WTC11 (cell line): ENCODE results near the gene MUC6. TPM values are rescaled to one million over a fixed set of nuclear protein-coding genes. Genes with fewer than 3 reads are reported as not detected.

Source experiments
- ATAC-seq: fragments of 200-7000 bp; cut with Tn5 transposase; 2 replicates; pipeline ENCODE4 v1.10.0; 2021; ENCODE audit warnings: mild to moderate bottlenecking, moderate library complexity
- CTCF ChIA-PET: fragments of 300-600 bp; sonication (Branson Sonifier 250); formaldehyde crosslinking; loops from one replicate; lab custom pipeline; 2021; ENCODE audit warnings: antibody characterized with exemption; lab: Charles Lee
- POLR2A ChIA-PET: fragments of 350-600 bp; sonication (Branson Sonifier 250); formaldehyde crosslinking; loops from one replicate; lab custom pipeline; 2021; ENCODE audit warnings: antibody characterized with exemption; lab: Charles Lee
- DNase-seq: peaks from one replicate; pipeline ENCODE4 v3.0.0; 2021; ENCODE audit warnings: low spot score
- H3K27ac Mint-ChIP-seq: 2 replicates; pipeline ENCODE4 v1.8.0; 2021; ENCODE audit warnings: mixed read lengths
- H3K27me3 Mint-ChIP-seq: 2 replicates; pipeline ENCODE4 v1.8.0; 2021; ENCODE audit warnings: low read depth, mild to moderate bottlenecking, moderate library complexity, mixed read lengths
- H3K36me3 Mint-ChIP-seq: 2 replicates; pipeline ENCODE4 v1.8.0; 2021; ENCODE audit warnings: mixed read lengths
- H3K4me1 Mint-ChIP-seq: 2 replicates; pipeline ENCODE4 v1.8.0; 2022; ENCODE audit warnings: mixed read lengths
- H3K4me3 Mint-ChIP-seq: 2 replicates; pipeline ENCODE4 v1.8.0; 2021; ENCODE audit warnings: mild to moderate bottlenecking, moderate library complexity, mixed read lengths
- H3K9me3 Mint-ChIP-seq: 2 replicates; pipeline ENCODE4 v1.8.0; 2021; ENCODE audit warnings: mixed read lengths
- ETV6 ChIP-seq: sonication (generic); formaldehyde crosslinking; IDR thresholded peaks from 2 replicates; pipeline ENCODE4 v1.8.1; 2022; ENCODE audit warnings: mild to moderate bottlenecking, missing genetic modification reagents
- FOXJ3 ChIP-seq: sonication (generic); formaldehyde crosslinking; IDR thresholded peaks from 2 replicates; pipeline ENCODE4 v1.9.0; 2021; ENCODE audit warnings: missing genetic modification reagents, mild to moderate bottlenecking, borderline replicate concordance
- FOXK1 ChIP-seq: sonication (generic); formaldehyde crosslinking; IDR thresholded peaks from 2 replicates; pipeline ENCODE4 v1.8.0; 2022; ENCODE audit warnings: mild to moderate bottlenecking, moderate library complexity, missing genetic modification reagents
- IRF2 ChIP-seq: sonication (generic); formaldehyde crosslinking; IDR thresholded peaks from 2 replicates; pipeline ENCODE4 v1.8.0; 2022; ENCODE audit warnings: low read depth, missing genetic modification reagents, borderline replicate concordance
- JAZF1 ChIP-seq: fragments of 250-450 bp; sonication (Bioruptor Pico); IDR thresholded peaks from 2 replicates; pipeline ENCODE4 v1.9.0; 2021; ENCODE audit warnings: moderate library complexity, mild to moderate bottlenecking, inconsistent platforms
- JUN ChIP-seq: sonication (generic); formaldehyde crosslinking; IDR thresholded peaks from 2 replicates; pipeline ENCODE4 v1.8.0; 2023; ENCODE audit warnings: mild to moderate bottlenecking, missing genetic modification reagents
- PRRX2 ChIP-seq: fragments of 250-450 bp; sonication (Bioruptor Pico); IDR thresholded peaks from 2 replicates; pipeline ENCODE4 v1.8.0; 2021; ENCODE audit warnings: mild to moderate bottlenecking
- RORB ChIP-seq: fragments of 250-450 bp; sonication (Bioruptor Pico); IDR thresholded peaks from 2 replicates; pipeline ENCODE4 v1.9.0; 2021; ENCODE audit warnings: mild to moderate bottlenecking
- SMAD3 ChIP-seq: sonication (generic); formaldehyde crosslinking; IDR thresholded peaks from 2 replicates; pipeline ENCODE4 v1.8.0; 2022; ENCODE audit warnings: missing genetic modification reagents, mild to moderate bottlenecking, borderline replicate concordance
- SOX15 ChIP-seq: fragments of 250-450 bp; sonication (Bioruptor Pico); IDR thresholded peaks from 2 replicates; pipeline ENCODE4 v1.9.0; 2021; ENCODE audit warnings: mild to moderate bottlenecking
- SP1 ChIP-seq: sonication (generic); formaldehyde crosslinking; conservative IDR thresholded peaks from 2 replicates; pipeline ENCODE4 v1.8.1; 2022; ENCODE audit warnings: missing genetic modification reagents
- TCF7 ChIP-seq: sonication (generic); formaldehyde crosslinking; IDR thresholded peaks from 2 replicates; pipeline ENCODE4 v1.8.0; 2022; ENCODE audit warnings: mild to moderate bottlenecking, low read depth, missing genetic modification reagents, moderate library complexity
- ZBTB21 ChIP-seq: sonication (generic); formaldehyde crosslinking; IDR thresholded peaks from 2 replicates; pipeline ENCODE4 v1.8.1; 2023; ENCODE audit warnings: mild to moderate bottlenecking, missing genetic modification reagents, borderline replicate concordance
- ZNF121 ChIP-seq: sonication (generic); formaldehyde crosslinking; IDR thresholded peaks from 2 replicates; pipeline ENCODE4 v1.8.0; 2023; ENCODE audit warnings: missing genetic modification reagents
- ZNF263 ChIP-seq: sonication (generic); formaldehyde crosslinking; IDR thresholded peaks from 2 replicates; pipeline ENCODE4 v1.8.1; 2022; ENCODE audit warnings: low read depth, mild to moderate bottlenecking, moderate library complexity, missing genetic modification reagents
- ZNF671 ChIP-seq: fragments of 250-450 bp; sonication (Bioruptor Pico); IDR thresholded peaks from 2 replicates; pipeline ENCODE4 v1.8.0; 2021; ENCODE audit warnings: mild to moderate bottlenecking
- total RNA-seq: library from RNA; stranded (reverse); gene quantifications from 3 replicates; pipeline ENCODE4 v1.2.3, GENCODE V29; 2021
- TF ChIP-seq, protein P1 (sequence below): sonication (generic); formaldehyde crosslinking; IDR thresholded peaks from 2 replicates; pipeline ENCODE4 v1.8.0; 2022; ENCODE audit warnings: missing genetic modification reagents
- TF ChIP-seq, protein P2 (sequence below): fragments of 250-450 bp; sonication (Bioruptor Pico); IDR thresholded peaks from 2 replicates; pipeline ENCODE4 v2.1.2; 2022; ENCODE audit warnings: mild to moderate bottlenecking, moderate library complexity
- TF ChIP-seq, protein P3 (sequence below): sonication (generic); formaldehyde crosslinking; IDR thresholded peaks from 2 replicates; pipeline ENCODE4 v1.8.1; 2023; ENCODE audit warnings: mild to moderate bottlenecking, missing genetic modification reagents, borderline replicate concordance
- TF ChIP-seq, protein P4 (sequence below): sonication (generic); formaldehyde crosslinking; IDR thresholded peaks from 2 replicates; pipeline ENCODE4 v1.8.1; 2023; ENCODE audit warnings: mild to moderate bottlenecking, missing genetic modification reagents, moderate library complexity
- TF ChIP-seq, protein P5 (sequence below): sonication (generic); formaldehyde crosslinking; IDR thresholded peaks from 2 replicates; pipeline ENCODE4 v1.8.1; 2023; ENCODE audit warnings: mild to moderate bottlenecking, moderate library complexity, missing genetic modification reagents
- TF ChIP-seq, protein P6 (sequence below): fragments of 250-450 bp; sonication (Bioruptor Pico); IDR thresholded peaks from 2 replicates; pipeline ENCODE4 v1.9.0; 2021; ENCODE audit warnings: mild to moderate bottlenecking

MUC6 gene
- total RNA-seq, 1 experiment from 2014 or later: 0.13 TPM

DNA sequence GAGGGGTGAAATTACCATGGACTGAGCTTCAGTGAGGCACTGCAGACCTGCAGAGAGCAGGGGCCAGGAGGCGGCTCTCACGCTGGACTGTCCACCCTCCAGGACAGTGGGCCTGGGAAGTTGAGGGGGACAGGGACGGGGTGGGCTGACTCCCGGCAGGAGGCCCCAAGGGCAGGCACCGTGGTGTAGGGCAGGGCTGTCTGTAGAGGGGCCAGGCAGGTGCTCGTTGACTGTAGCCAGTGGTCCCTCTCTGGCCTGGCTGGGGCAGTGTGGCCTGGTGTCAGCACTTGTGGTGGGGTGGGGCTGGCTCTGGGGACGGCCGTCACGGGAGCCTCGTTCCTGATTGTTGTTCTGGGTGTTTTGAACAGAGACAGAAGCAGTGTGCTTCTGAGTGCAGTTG lies 46.4 kb downstream of the MUC6 start:
- DNase-seq: no peak
- Mint-ChIP-seq H3K4me3 (no peak overlapping the region), H3K4me1 (no peaks in the 10 kb centered on the region), H3K9me3 (peaks cover 2% of the 10 kb centered on the region), H3K27me3 (no peaks in the 10 kb centered on the region), H3K36me3 (peaks cover 39% of the 10 kb centered on the region), H3K27ac (no peak overlapping the region)
- ChIA-PET POLR2A (interaction anchor here (0.7 kb wide), 1 partner anchor 12 kb away, joined by 3 read pairs; no protein-coding TSS in a partner anchor), CTCF (interaction anchor here (0.6 kb wide), 1 partner anchor 100 kb away, joined by 3 read pairs; no protein-coding TSS in a partner anchor)
- ATAC-seq: no peak
- TF ChIP-seq IRF2 (CRISPR knock-in tag): no peak
- TF ChIP-seq, protein P1, sequence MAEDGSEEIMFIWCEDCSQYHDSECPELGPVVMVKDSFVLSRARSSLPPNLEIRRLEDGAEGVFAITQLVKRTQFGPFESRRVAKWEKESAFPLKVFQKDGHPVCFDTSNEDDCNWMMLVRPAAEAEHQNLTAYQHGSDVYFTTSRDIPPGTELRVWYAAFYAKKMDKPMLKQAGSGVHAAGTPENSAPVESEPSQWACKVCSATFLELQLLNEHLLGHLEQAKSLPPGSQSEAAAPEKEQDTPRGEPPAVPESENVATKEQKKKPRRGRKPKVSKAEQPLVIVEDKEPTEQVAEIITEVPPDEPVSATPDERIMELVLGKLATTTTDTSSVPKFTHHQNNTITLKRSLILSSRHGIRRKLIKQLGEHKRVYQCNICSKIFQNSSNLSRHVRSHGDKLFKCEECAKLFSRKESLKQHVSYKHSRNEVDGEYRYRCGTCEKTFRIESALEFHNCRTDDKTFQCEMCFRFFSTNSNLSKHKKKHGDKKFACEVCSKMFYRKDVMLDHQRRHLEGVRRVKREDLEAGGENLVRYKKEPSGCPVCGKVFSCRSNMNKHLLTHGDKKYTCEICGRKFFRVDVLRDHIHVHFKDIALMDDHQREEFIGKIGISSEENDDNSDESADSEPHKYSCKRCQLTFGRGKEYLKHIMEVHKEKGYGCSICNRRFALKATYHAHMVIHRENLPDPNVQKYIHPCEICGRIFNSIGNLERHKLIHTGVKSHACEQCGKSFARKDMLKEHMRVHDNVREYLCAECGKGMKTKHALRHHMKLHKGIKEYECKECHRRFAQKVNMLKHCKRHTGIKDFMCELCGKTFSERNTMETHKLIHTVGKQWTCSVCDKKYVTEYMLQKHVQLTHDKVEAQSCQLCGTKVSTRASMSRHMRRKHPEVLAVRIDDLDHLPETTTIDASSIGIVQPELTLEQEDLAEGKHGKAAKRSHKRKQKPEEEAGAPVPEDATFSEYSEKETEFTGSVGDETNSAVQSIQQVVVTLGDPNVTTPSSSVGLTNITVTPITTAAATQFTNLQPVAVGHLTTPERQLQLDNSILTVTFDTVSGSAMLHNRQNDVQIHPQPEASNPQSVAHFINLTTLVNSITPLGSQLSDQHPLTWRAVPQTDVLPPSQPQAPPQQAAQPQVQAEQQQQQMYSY: no peak
- TF ChIP-seq PRRX2 (CRISPR knock-in tag): no peak
- no peak for TF ChIP-seq JUN
- TF ChIP-seq ZBTB21 (CRISPR knock-in tag): no peak
- no peak for TF ChIP-seq ZNF263 (CRISPR knock-in tag)
- no peak for TF ChIP-seq TCF7 (CRISPR knock-in tag)
- TF ChIP-seq FOXK1: no peak
- no peak for TF ChIP-seq ETV6 (CRISPR knock-in tag)
- TF ChIP-seq, protein P2, sequence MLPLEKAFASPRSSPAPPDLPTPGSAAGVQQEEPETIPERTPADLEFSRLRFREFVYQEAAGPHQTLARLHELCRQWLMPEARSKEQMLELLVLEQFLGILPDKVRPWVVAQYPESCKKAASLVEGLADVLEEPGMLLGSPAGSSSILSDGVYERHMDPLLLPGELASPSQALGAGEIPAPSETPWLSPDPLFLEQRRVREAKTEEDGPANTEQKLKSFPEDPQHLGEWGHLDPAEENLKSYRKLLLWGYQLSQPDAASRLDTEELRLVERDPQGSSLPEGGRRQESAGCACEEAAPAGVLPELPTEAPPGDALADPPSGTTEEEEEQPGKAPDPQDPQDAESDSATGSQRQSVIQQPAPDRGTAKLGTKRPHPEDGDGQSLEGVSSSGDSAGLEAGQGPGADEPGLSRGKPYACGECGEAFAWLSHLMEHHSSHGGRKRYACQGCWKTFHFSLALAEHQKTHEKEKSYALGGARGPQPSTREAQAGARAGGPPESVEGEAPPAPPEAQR (CRISPR knock-in tag): no peak
- TF ChIP-seq SMAD3 (CRISPR knock-in tag): no peak
- no peak for TF ChIP-seq JAZF1
- TF ChIP-seq SP1 (CRISPR knock-in tag): no peak
- TF ChIP-seq, protein P3, sequence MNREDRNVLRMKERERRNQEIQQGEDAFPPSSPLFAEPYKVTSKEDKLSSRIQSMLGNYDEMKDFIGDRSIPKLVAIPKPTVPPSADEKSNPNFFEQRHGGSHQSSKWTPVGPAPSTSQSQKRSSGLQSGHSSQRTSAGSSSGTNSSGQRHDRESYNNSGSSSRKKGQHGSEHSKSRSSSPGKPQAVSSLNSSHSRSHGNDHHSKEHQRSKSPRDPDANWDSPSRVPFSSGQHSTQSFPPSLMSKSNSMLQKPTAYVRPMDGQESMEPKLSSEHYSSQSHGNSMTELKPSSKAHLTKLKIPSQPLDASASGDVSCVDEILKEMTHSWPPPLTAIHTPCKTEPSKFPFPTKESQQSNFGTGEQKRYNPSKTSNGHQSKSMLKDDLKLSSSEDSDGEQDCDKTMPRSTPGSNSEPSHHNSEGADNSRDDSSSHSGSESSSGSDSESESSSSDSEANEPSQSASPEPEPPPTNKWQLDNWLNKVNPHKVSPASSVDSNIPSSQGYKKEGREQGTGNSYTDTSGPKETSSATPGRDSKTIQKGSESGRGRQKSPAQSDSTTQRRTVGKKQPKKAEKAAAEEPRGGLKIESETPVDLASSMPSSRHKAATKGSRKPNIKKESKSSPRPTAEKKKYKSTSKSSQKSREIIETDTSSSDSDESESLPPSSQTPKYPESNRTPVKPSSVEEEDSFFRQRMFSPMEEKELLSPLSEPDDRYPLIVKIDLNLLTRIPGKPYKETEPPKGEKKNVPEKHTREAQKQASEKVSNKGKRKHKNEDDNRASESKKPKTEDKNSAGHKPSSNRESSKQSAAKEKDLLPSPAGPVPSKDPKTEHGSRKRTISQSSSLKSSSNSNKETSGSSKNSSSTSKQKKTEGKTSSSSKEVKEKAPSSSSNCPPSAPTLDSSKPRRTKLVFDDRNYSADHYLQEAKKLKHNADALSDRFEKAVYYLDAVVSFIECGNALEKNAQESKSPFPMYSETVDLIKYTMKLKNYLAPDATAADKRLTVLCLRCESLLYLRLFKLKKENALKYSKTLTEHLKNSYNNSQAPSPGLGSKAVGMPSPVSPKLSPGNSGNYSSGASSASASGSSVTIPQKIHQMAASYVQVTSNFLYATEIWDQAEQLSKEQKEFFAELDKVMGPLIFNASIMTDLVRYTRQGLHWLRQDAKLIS (CRISPR knock-in tag): no peak
- TF ChIP-seq, protein P4, sequence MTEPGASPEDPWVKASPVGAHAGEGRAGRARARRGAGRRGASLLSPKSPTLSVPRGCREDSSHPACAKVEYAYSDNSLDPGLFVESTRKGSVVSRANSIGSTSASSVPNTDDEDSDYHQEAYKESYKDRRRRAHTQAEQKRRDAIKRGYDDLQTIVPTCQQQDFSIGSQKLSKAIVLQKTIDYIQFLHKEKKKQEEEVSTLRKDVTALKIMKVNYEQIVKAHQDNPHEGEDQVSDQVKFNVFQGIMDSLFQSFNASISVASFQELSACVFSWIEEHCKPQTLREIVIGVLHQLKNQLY (CRISPR knock-in tag): no peak
- TF ChIP-seq ZNF671: no peak
- TF ChIP-seq RORB (CRISPR knock-in tag): no peak

DNA sequence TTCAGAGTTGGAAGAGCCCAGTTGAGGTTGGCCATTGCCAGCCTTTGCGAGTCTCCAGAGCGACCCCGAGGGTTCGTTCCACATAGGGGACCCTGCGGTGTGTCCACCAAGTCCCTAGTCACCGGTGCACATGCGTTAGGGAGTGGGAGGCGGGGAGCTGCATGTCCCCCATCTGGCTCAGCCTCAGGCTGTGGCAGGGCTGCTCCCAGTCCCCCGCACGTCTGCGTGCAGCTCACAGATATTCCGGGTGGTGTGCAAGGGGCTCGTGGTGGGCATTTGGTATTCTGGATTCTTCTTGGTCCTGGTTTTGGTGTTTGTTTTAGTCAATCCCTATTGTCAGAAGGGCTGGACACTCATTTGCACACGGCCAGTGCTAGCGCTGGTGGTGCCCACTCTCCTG lies 48.8 kb downstream of the MUC6 start:
- ATAC-seq: no peak
- CTCF ChIA-PET: interaction anchor here (1.3 kb wide), 1 partner anchor 139 kb away, joined by 4 read pairs; no protein-coding TSS in a partner anchor

More for the DNA sequence above, 48.8 kb downstream of the MUC6 start:
- Mint-ChIP-seq H3K27ac (no peak overlapping the region), H3K27me3 (no peaks in the 10 kb centered on the region), H3K4me1 (no peaks in the 10 kb centered on the region), H3K9me3 (no peaks in the 10 kb centered on the region), H3K4me3 (no peak overlapping the region)
- TF ChIP-seq RORB (CRISPR knock-in tag) (no peak), ZNF121 (no peak), FOXJ3 (CRISPR knock-in tag) (no peak), SOX15 (CRISPR knock-in tag) (no peak)
- TF ChIP-seq, protein P5, sequence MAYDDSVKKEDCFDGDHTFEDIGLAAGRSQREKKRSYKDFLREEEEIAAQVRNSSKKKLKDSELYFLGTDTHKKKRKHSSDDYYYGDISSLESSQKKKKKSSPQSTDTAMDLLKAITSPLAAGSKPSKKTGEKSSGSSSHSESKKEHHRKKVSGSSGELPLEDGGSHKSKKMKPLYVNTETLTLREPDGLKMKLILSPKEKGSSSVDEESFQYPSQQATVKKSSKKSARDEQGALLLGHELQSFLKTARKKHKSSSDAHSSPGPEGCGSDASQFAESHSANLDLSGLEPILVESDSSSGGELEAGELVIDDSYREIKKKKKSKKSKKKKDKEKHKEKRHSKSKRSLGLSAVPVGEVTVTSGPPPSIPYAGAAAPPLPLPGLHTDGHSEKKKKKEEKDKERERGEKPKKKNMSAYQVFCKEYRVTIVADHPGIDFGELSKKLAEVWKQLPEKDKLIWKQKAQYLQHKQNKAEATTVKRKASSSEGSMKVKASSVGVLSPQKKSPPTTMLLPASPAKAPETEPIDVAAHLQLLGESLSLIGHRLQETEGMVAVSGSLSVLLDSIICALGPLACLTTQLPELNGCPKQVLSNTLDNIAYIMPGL (CRISPR knock-in tag): no peak
- TF ChIP-seq, protein P6, sequence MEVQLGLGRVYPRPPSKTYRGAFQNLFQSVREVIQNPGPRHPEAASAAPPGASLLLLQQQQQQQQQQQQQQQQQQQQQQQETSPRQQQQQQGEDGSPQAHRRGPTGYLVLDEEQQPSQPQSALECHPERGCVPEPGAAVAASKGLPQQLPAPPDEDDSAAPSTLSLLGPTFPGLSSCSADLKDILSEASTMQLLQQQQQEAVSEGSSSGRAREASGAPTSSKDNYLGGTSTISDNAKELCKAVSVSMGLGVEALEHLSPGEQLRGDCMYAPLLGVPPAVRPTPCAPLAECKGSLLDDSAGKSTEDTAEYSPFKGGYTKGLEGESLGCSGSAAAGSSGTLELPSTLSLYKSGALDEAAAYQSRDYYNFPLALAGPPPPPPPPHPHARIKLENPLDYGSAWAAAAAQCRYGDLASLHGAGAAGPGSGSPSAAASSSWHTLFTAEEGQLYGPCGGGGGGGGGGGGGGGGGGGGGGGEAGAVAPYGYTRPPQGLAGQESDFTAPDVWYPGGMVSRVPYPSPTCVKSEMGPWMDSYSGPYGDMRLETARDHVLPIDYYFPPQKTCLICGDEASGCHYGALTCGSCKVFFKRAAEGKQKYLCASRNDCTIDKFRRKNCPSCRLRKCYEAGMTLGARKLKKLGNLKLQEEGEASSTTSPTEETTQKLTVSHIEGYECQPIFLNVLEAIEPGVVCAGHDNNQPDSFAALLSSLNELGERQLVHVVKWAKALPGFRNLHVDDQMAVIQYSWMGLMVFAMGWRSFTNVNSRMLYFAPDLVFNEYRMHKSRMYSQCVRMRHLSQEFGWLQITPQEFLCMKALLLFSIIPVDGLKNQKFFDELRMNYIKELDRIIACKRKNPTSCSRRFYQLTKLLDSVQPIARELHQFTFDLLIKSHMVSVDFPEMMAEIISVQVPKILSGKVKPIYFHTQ: no peak
- TF ChIP-seq, all 79 proteins: peak for 0
- H3K36me3 Mint-ChIP-seq: peaks cover 46% of the 10 kb centered on the region
- DNase-seq: no peak
- POLR2A ChIA-PET: no interaction called here
